Measurements from ENCODE around the gene RNF111.

GRCh38 chr15:58958811-58959210 lies 28.7 kb upstream of the RNF111 start:
- TF ChIP-seq, protein P1, sequence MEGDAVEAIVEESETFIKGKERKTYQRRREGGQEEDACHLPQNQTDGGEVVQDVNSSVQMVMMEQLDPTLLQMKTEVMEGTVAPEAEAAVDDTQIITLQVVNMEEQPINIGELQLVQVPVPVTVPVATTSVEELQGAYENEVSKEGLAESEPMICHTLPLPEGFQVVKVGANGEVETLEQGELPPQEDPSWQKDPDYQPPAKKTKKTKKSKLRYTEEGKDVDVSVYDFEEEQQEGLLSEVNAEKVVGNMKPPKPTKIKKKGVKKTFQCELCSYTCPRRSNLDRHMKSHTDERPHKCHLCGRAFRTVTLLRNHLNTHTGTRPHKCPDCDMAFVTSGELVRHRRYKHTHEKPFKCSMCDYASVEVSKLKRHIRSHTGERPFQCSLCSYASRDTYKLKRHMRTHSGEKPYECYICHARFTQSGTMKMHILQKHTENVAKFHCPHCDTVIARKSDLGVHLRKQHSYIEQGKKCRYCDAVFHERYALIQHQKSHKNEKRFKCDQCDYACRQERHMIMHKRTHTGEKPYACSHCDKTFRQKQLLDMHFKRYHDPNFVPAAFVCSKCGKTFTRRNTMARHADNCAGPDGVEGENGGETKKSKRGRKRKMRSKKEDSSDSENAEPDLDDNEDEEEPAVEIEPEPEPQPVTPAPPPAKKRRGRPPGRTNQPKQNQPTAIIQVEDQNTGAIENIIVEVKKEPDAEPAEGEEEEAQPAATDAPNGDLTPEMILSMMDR (IDR thresholded peaks at IDR 0.05), result no peak
- TF ChIP-seq POLR2AphosphoS5 (IDR thresholded peaks at IDR 0.05), result no peak

All from prostate gland (tissue), 2 donors.